Dermis blood vessel endothelial cell (primary cell): ENCODE data around the gene ALPP. TPM values are rescaled to one million over a fixed set of nuclear protein-coding genes. Genes with fewer than 3 reads are reported as not detected.
"Not testable (repeated sequence)": the region's sequence is repeated elsewhere in the genome, so short reads cannot be mapped to it uniquely, and the experiment has no call there.

Experiments used
- DNase-seq: peaks from one replicate; pipeline ENCODE4 v3.0.0; 2010
- total RNA-seq: library from RNA; depleted of rRNA; stranded (reverse); fragments of >200 nt; gene quantifications from 2 replicates; pipeline ENCODE4 v1.2.3, GENCODE V29; 2014

The ALPP gene
- total RNA-seq, 1 donor from 2014 or later: not detected

- DNase-seq: not testable (repeated sequence)
Measured at GRCh38 chr2:232423407-232423806, 44.9 kb downstream of the ALPP start.

GRCh38 chr2:232431705-232432590 is 53.4 kb downstream of the ALPP start:
- no peak for DNase-seq

Other genes with a start within 250 kb of the ALPP start
- 0.05 TPM in 1 of 2 replicates, not detected in the other for gene ALPG, start 28.1 kb downstream of the ALPP start, total RNA-seq
- not detected in 2 replicates for gene ALPI, start 77.4 kb downstream of the ALPP start, total RNA-seq
- not detected in 2 replicates for gene ECEL1, start 109.1 kb downstream of the ALPP start, total RNA-seq
- not detected in 2 replicates for gene PRSS56, start 141.6 kb downstream of the ALPP start, total RNA-seq
- not detected in 2 replicates for gene CHRND, start 147.4 kb downstream of the ALPP start, total RNA-seq
- not detected in 2 replicates for gene CHRNG, start 160.9 kb downstream of the ALPP start, total RNA-seq
- gene TIGD1, start 171.8 kb downstream of the ALPP start, total RNA-seq: 1.3 and 1.5 TPM in 2 replicates
- gene EIF4E2, start 171.9 kb downstream of the ALPP start, total RNA-seq: 102 and 112 TPM in 2 replicates